Activated CD4-positive, alpha-beta T cell treated with anti-CD3 and anti-CD28 coated beads for 24 hours (primary cell): Measurements from ENCODE around the gene SH3RF2.
"Not testable (repeated sequence)": the region's sequence is repeated elsewhere in the genome, so short reads cannot be mapped to it uniquely, and the experiment has no call there.

Experiments
- DNase-seq, 2 donors: peaks; one replicate each; pipeline ENCODE4 v3.0.0-alpha.2; 2020; ENCODE audit warnings: low read depth in 2 of 2

SH3RF2 gene

GRCh38 chr5:146076455-146076854 lies 140.1 kb downstream of the SH3RF2 start:
- DNase-seq: no peak

GRCh38 chr5:146078566-146078965 lies 142.2 kb downstream of the SH3RF2 start:
- no peak for DNase-seq

GRCh38 chr5:146079695-146080373 lies 143.5 kb downstream of the SH3RF2 start:
- no peak for DNase-seq

GRCh38 chr5:146081556-146081955 lies 145.2 kb downstream of the SH3RF2 start:
- no peak for DNase-seq

GRCh38 chr5:146082798-146083197 lies 146.4 kb downstream of the SH3RF2 start:
- DNase-seq: no peak

- DNase-seq: no peak
Measured at GRCh38 chr5:146084376-146084775, 148.0 kb downstream of the SH3RF2 start.

GRCh38 chr5:146088098-146088497 lies 151.7 kb downstream of the SH3RF2 start:
- no peak for DNase-seq

- no peak for DNase-seq
Measured at GRCh38 chr5:146089287-146089686, 152.9 kb downstream of the SH3RF2 start.

- no peak for DNase-seq
Measured at GRCh38 chr5:146091881-146092280, 155.5 kb downstream of the SH3RF2 start.

- no peak for DNase-seq
Measured at GRCh38 chr5:146098047-146098446, 161.7 kb downstream of the SH3RF2 start.

GRCh38 chr5:146101646-146102045 lies 165.3 kb downstream of the SH3RF2 start:
- no peak for DNase-seq

- no peak for DNase-seq
Measured at GRCh38 chr5:146103594-146103993, 167.2 kb downstream of the SH3RF2 start.

GRCh38 chr5:146105477-146105876 lies 169.1 kb downstream of the SH3RF2 start, which contains the start of gene PLAC8L1:
Gene PLAC8L1, minus strand, starts transcription at chr5:146105577. Its CDS starts 1,266 bp downstream, at chr5:146104311.
- no peak for DNase-seq

- no peak for DNase-seq
Measured at GRCh38 chr5:146107901-146108300, 171.5 kb downstream of the SH3RF2 start.

GRCh38 chr5:146108870-146109269 lies 172.5 kb downstream of the SH3RF2 start:
- not testable (repeated sequence) for DNase-seq

GRCh38 chr5:146109379-146109778 lies 173.0 kb downstream of the SH3RF2 start:
- no peak for DNase-seq

GRCh38 chr5:146111409-146111808 lies 175.0 kb downstream of the SH3RF2 start:
- no peak for DNase-seq

- no peak for DNase-seq
Measured at GRCh38 chr5:146112476-146112875, 176.1 kb downstream of the SH3RF2 start.
